Suppressor macrophage (primary cell): ENCODE results near the gene PRSS16.
"Not testable (repeated sequence)": the region's sequence is repeated elsewhere in the genome, so short reads cannot be mapped to it uniquely, and the experiment has no call there.

Experiments
- DNase-seq, 4 experiments: peaks; one replicate each; pipeline ENCODE4 v3.0.0-alpha.2; 2020 to 2022
- total RNA-seq, 17 experiments: gene quantifications; one replicate each; lab custom pipeline; 2026; ENCODE audit warnings: mixed read lengths in 6 of 17, inconsistent platforms in 3 of 17; lab: John Stamatoyannopoulos, UW

The PRSS16 gene
- 0 to 1.7 (median 0) reads per million in 17 experiments for total RNA-seq

GRCh38 chr6:27247133-27247836 lies at the start of gene PRSS16:
TSS of gene PRSS16 (plus strand) at chr6:27247701. CDS start at chr6:27247738, 37 bp downstream.
- no peak for DNase-seq

- no peak for DNase-seq
These were observed 41.9 kb upstream of the PRSS16 start for GRCh38 chr6:27205375-27206278.

- DNase-seq, result no peak
These were observed 40.7 kb upstream of the PRSS16 start for GRCh38 chr6:27206806-27207205.

- no peak for DNase-seq
These were observed 39.5 kb upstream of the PRSS16 start for GRCh38 chr6:27208042-27208441.

GRCh38 chr6:27209196-27209595 lies 38.3 kb upstream of the PRSS16 start:
- DNase-seq, result no peak

GRCh38 chr6:27209659-27210269 lies 37.7 kb upstream of the PRSS16 start:
- no peak for DNase-seq

GRCh38 chr6:27213091-27213517 lies 34.4 kb upstream of the PRSS16 start:
- not testable (repeated sequence) for DNase-seq

GRCh38 chr6:27213544-27214125 lies 33.9 kb upstream of the PRSS16 start:
- DNase-seq, result peak in 1 of 4 experiments; percentile 3

- no peak for DNase-seq
These were observed 33.3 kb upstream of the PRSS16 start for GRCh38 chr6:27214126-27214601.

GRCh38 chr6:27216874-27217273 lies 30.6 kb upstream of the PRSS16 start:
- no peak for DNase-seq

- not testable (repeated sequence) for DNase-seq
These were observed 24.5 kb upstream of the PRSS16 start for GRCh38 chr6:27222971-27223370.

GRCh38 chr6:27224729-27225128 lies 22.8 kb upstream of the PRSS16 start:
- no peak for DNase-seq

GRCh38 chr6:27228963-27229477 lies 18.5 kb upstream of the PRSS16 start:
- DNase-seq, result no peak

- no peak for DNase-seq
These were observed 16.8 kb upstream of the PRSS16 start for GRCh38 chr6:27230758-27231111.

- DNase-seq, result no peak
These were observed 12.9 kb upstream of the PRSS16 start for GRCh38 chr6:27234576-27234975.

GRCh38 chr6:27237089-27237803 lies 10.3 kb upstream of the PRSS16 start:
- DNase-seq, result peak; percentile 11 to 41 (median 21)

- peak in 1 of 4 experiments; percentile 23 for DNase-seq
These were observed 9.2 kb upstream of the PRSS16 start for GRCh38 chr6:27238010-27238983.

- DNase-seq, result no peak
These were observed 8.2 kb upstream of the PRSS16 start for GRCh38 chr6:27239258-27239657.

- no peak for DNase-seq
These were observed 6.1 kb upstream of the PRSS16 start for GRCh38 chr6:27241443-27241842.

- no peak for DNase-seq
These were observed 4.8 kb upstream of the PRSS16 start for GRCh38 chr6:27242589-27243265.
